Stimulated activated naive CD4-positive, alpha-beta T cell treated with Interleukin-2 at 50 U/mL for 16 hours (primary cell): ENCODE results near the gene HOXA2.

Experiments used
- DNase-seq: peaks from one replicate; lab custom pipeline; 2025; lab: John Stamatoyannopoulos, UW

The HOXA2 gene

GRCh38 chr7:27078616-27079233 is 23.8 kb downstream of the HOXA2 start:
- DNase-seq = no peak

- no peak for DNase-seq
Observed at GRCh38 chr7:27073076-27073475, 29.4 kb downstream of the HOXA2 start.

GRCh38 chr7:27071622-27072390 is 30.7 kb downstream of the HOXA2 start:
- no peak for DNase-seq

- no peak for DNase-seq
Observed at GRCh38 chr7:27068259-27068658, 34.2 kb downstream of the HOXA2 start.

DNA sequence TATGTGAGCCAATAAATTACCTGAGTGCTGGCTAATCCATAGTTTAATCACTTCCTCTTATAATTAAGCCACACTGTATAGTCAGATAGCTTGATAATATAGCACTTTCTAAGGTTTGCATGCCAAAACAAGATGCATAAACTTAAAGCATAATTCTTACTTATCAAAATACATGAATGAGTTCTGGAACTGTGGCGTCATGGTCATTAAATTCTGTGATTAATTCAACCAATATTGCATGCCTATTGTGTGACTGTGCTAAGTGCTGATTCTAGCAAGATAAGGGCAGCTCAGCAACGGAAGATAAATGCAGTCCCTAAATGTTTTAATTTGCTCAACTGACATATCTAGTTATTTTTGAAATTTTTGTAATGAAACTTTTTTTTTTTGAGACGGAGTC is 36.3 kb downstream of the HOXA2 start:
- DNase-seq = no peak

- no peak for DNase-seq
Observed at GRCh38 chr7:27065709-27066108, 36.8 kb downstream of the HOXA2 start.

DNA sequence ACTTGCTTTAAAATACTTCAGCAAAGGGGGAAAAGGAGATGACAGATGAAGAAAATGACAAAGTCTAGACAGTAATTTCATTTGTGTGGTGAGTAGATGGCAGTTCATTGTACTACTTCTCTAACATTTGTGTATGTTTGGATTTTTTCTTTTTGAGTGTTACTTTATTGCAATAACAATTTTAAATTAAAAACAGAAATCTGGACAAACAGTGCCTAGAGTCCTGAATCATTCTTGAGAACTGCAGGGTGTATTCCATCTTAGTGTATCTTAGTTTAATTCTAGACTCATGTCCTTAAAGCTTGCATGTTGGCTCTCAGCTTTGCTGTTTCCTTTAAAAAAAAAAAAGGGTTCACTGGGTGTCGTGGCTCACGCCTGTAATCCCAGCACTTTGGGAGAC is 37.8 kb downstream of the HOXA2 start:
- DNase-seq = no peak

- no peak for DNase-seq
Observed at GRCh38 chr7:27064159-27064558, 38.3 kb downstream of the HOXA2 start.

DNA sequence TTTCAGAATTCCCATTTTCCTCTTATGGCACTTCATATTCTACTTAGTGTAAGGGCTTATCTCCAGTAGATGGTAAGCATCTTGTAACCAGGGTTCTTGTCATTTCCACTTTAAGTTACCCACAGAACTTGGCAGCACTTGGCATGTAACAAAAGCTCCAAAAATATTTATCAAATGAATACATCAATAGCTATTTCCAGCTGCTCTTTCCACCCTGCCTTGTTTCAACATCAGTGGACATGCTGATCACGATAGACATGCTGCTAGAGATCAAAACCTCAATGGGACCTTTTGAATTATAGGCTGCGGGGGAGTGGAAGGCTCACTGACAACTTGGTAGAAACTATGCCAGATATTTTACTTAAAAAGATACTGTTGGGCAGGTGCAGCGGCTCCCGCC is 39.5 kb downstream of the HOXA2 start:
- DNase-seq = no peak

GRCh38 chr7:27053153-27053552 is 49.3 kb downstream of the HOXA2 start:
- no peak for DNase-seq

DNA sequence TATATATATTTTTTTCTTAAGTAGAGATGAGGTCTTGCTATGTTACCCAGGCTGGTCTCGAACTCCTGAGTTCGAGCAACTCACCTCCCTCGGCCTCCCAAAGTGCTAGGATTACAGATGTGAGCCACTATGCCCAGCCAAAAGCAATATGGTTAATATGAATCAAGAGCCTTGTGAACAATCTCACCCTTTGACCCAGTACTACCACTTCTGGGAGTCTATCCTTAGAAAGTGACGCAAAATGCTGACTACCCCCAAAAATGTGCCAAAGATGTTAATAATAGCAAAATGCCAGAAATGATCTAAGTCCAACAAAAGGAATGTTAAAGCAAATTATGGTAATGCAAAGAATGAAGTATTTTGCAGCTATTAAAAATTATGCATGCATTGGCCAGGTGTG is 51.0 kb downstream of the HOXA2 start:
- DNase-seq = no peak
